GM21723 (cell line): Measurements from ENCODE around the gene PANK2.
"Not testable (repeated sequence)": the region's sequence is repeated elsewhere in the genome, so short reads cannot be mapped to it uniquely, and the experiment has no call there.

Experiments
- ATAC-seq: cut with Tn5 transposase; IDR thresholded peaks from one replicate; pipeline ENCODE4 v1.9.1; 2021; ENCODE audit warnings: mild to moderate bottlenecking, moderate library complexity; ENCODE audit not compliant: unreplicated experiment

The PANK2 gene

GRCh38 chr20:3888622-3889488 is at the start of gene PANK2:
Gene PANK2, plus strand, starts transcription at chr20:3889387.
- peak; percentile 91 for ATAC-seq

- not testable (repeated sequence) for ATAC-seq
These were observed 49.0 kb upstream of the PANK2 start for GRCh38 chr20:3840201-3840600.

- ATAC-seq, result no peak
These were observed 46.7 kb upstream of the PANK2 start for GRCh38 chr20:3842348-3842930.

- ATAC-seq, result no peak
These were observed 45.7 kb upstream of the PANK2 start for GRCh38 chr20:3843490-3843889.

- ATAC-seq, result not testable (repeated sequence)
These were observed 45.1 kb upstream of the PANK2 start for GRCh38 chr20:3843990-3844619.

- no peak for ATAC-seq
These were observed 42.8 kb upstream of the PANK2 start for GRCh38 chr20:3846378-3846739.

- peak; percentile 89 for ATAC-seq
These were observed 42.3 kb upstream of the PANK2 start, which contains the start of gene MAVS for GRCh38 chr20:3846740-3847428. Gene MAVS, plus strand, starts transcription at chr20:3846834. Its CDS starts 7,791 bp downstream, at chr20:3854625.

GRCh38 chr20:3847429-3847940 is 41.7 kb upstream of the PANK2 start:
- no peak for ATAC-seq

GRCh38 chr20:3848565-3848964 is 40.6 kb upstream of the PANK2 start:
- ATAC-seq, result no peak

GRCh38 chr20:3854462-3854871 is 34.7 kb upstream of the PANK2 start:
- ATAC-seq, result no peak

- ATAC-seq, result no peak
These were observed 31.8 kb upstream of the PANK2 start for GRCh38 chr20:3857405-3857804.

GRCh38 chr20:3858689-3859088 is 30.5 kb upstream of the PANK2 start:
- ATAC-seq, result no peak

- no peak for ATAC-seq
These were observed 28.0 kb upstream of the PANK2 start for GRCh38 chr20:3861191-3861590.

GRCh38 chr20:3862333-3862732 is 26.9 kb upstream of the PANK2 start:
- no peak for ATAC-seq

GRCh38 chr20:3863317-3863716 is 25.9 kb upstream of the PANK2 start:
- no peak for ATAC-seq

- ATAC-seq, result no peak
These were observed 24.7 kb upstream of the PANK2 start for GRCh38 chr20:3864518-3864917.

GRCh38 chr20:3865152-3865886 is 23.9 kb upstream of the PANK2 start:
- no peak for ATAC-seq

GRCh38 chr20:3865887-3866407 is 23.2 kb upstream of the PANK2 start:
- ATAC-seq, result no peak

GRCh38 chr20:3866464-3866863 is 22.7 kb upstream of the PANK2 start:
- no peak for ATAC-seq

GRCh38 chr20:3867802-3868201 is 21.4 kb upstream of the PANK2 start:
- no peak for ATAC-seq
